Mucosa of stomach (tissue), 1 donor: ENCODE data around the gene SIDT2.
"Not testable (repeated sequence)": the region's sequence is repeated elsewhere in the genome, so short reads cannot be mapped to it uniquely, and the experiment has no call there.

ENCODE experiments used
- H3K27me3 ChIP-seq: one replicate; pipeline ENCODE4 v1.7.0; 2013; ENCODE audit warnings: mild to moderate bottlenecking, low read length; ENCODE audit not compliant: control insufficient read depth, insufficient read depth
- H3K36me3 ChIP-seq: one replicate; pipeline ENCODE4 v1.7.0; 2013; ENCODE audit warnings: low read length; ENCODE audit not compliant: control insufficient read depth, insufficient read depth
- H3K4me1 ChIP-seq: one replicate; pipeline ENCODE4 v1.7.0; 2013; ENCODE audit warnings: mild to moderate bottlenecking, low read length; ENCODE audit not compliant: control insufficient read depth, insufficient read depth
- H3K4me3 ChIP-seq: one replicate; pipeline ENCODE4 v1.7.0; 2013; ENCODE audit warnings: low read length
- H3K9ac ChIP-seq: one replicate; pipeline ENCODE4 v1.7.0; 2013; ENCODE audit warnings: mild to moderate bottlenecking, low read length, moderate library complexity
- H3K9me3 ChIP-seq: one replicate; pipeline ENCODE4 v1.7.0; 2013; ENCODE audit warnings: mild to moderate bottlenecking, low read length, moderate library complexity; ENCODE audit not compliant: control insufficient read depth
- donor health status: Pancreatic carcinoma.

Gene SIDT2

GRCh38 chr11:117178210-117179034 lies at the start of gene SIDT2:
SIDT2 (plus strand) TSS chr11:117178743; CDS start chr11:117179264, 521 bp downstream.
- H3K36me3 ChIP-seq, result no peaks in the 10 kb centered on the region
- no peaks in the 10 kb centered on the region for H3K9me3 ChIP-seq
- H3K9ac ChIP-seq, result peak within 1 kb of the TSS; percentile 90
- no peaks in the 10 kb centered on the region for H3K27me3 ChIP-seq
- H3K4me3 ChIP-seq, result peak within 1 kb of the TSS; percentile 52
- peaks cover 43% of the 10 kb centered on the region for H3K4me1 ChIP-seq

DNA sequence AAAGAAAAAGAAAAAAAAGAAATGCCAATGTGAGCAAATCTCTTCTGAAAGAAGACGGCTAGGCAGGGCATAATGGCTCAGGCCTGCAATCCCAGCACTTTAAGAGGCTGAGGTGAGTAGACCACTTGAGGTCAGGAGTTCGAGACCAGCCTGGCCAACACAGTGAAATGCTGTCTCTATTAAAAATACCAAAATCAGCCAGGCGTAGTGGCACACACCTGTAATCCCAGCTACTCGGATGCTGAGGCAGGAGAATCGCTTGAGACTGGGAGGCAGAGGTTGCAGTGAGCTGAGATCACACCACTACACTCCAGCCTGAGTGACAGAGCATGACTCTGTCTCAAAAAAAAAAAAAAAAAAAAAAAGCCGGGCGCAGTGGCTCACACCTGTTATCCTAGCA lies 48.1 kb upstream of the SIDT2 start:
- H3K36me3 ChIP-seq, H3K9ac ChIP-seq, H3K27me3 ChIP-seq, H3K4me1 ChIP-seq, H3K4me3 ChIP-seq, H3K9me3 ChIP-seq: not testable (repeated sequence)

- Histone ChIP-seq H3K4me1 (no peaks in the 10 kb centered on the region), H3K36me3 (no peaks in the 10 kb centered on the region), H3K9ac (no peak overlapping the region), H3K9me3 (no peaks in the 10 kb centered on the region), H3K4me3 (no peak overlapping the region), H3K27me3 (no peaks in the 10 kb centered on the region)
Observed at GRCh38 chr11:117130879-117131278, 47.7 kb upstream of the SIDT2 start.

DNA sequence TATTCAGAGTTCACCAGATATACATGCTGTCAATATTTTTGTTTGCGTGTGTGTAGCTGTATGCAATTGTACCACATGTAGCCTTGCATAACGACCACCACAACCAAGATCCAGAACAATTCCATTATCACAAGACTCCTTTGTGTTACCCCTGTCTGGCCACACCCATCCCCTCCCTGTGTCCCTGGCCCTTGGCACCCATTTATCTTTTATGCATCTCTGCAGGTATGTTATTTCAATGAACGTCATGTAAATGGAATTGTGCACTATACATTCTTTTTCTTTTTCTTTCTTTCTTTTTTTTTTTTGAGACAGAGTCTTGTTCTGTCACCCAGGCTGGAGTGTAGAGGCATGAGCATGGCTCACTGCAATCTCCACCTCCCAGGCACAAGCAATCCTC lies 44.1 kb upstream of the SIDT2 start:
- H3K4me1 ChIP-seq, result no peaks in the 10 kb centered on the region
- H3K27me3 ChIP-seq, result no peaks in the 10 kb centered on the region
- no peaks in the 10 kb centered on the region for H3K36me3 ChIP-seq
- H3K4me3 ChIP-seq, result no peak overlapping the region
- H3K9me3 ChIP-seq, result no peaks in the 10 kb centered on the region
- H3K9ac ChIP-seq, result no peak overlapping the region

DNA sequence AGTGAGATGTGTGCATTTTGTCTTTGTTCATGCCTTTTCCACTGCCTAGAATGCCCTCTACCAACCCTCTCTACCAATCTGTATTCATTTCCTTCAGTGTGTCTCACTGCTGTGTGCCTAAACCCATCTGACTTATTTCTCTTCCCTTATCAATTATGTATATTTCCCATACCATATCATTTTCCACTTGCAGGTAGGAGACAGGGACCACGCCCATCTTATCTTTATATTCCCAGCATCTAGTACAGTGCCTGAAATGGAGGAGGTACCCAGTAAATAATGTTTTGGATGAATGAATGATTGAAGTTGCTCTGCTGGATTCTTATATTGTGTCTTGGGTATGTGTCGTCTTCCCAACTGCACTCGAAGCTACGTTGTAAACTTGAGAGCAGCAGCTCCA lies 43.6 kb upstream of the SIDT2 start:
- H3K36me3 ChIP-seq, H3K9me3 ChIP-seq, H3K4me3 ChIP-seq: not testable (repeated sequence)

GRCh38 chr11:117137223-117138086 lies 41.1 kb upstream of the SIDT2 start:
- not testable (repeated sequence) for H3K9ac ChIP-seq, H3K4me1 ChIP-seq

More for the DNA sequence above, 43.6 kb upstream of the SIDT2 start:
- H3K27me3 ChIP-seq, H3K4me1 ChIP-seq, H3K9ac ChIP-seq: not testable (repeated sequence)

GRCh38 chr11:117143390-117143789 lies 35.2 kb upstream of the SIDT2 start:
- Histone ChIP-seq H3K9ac (peak overlapping the region; percentile 73), H3K4me1 (peaks cover 16% of the 10 kb centered on the region), H3K36me3 (peaks cover 6% of the 10 kb centered on the region), H3K4me3 (peak overlapping the region; percentile 99), H3K9me3 (no peaks in the 10 kb centered on the region), H3K27me3 (no peaks in the 10 kb centered on the region)

More at GRCh38 chr11:117137223-117138086, 41.1 kb upstream of the SIDT2 start:
- H3K27me3 ChIP-seq, H3K4me3 ChIP-seq, H3K9me3 ChIP-seq, H3K36me3 ChIP-seq: not testable (repeated sequence)

GRCh38 chr11:117143871-117144476 lies 34.6 kb upstream of the SIDT2 start, which contains the start of gene PAFAH1B2:
PAFAH1B2 (plus strand) TSS chr11:117144287; CDS start chr11:117152448, 8,161 bp downstream.
- peaks cover 19% of the 10 kb centered on the region for H3K4me1 ChIP-seq
- H3K9me3 ChIP-seq, result no peaks in the 10 kb centered on the region
- peak within 1 kb of the TSS; percentile 73 for H3K9ac ChIP-seq
- no peaks in the 10 kb centered on the region for H3K27me3 ChIP-seq
- peaks cover 6% of the 10 kb centered on the region for H3K36me3 ChIP-seq
- peak within 1 kb of the TSS; percentile 99 for H3K4me3 ChIP-seq

DNA sequence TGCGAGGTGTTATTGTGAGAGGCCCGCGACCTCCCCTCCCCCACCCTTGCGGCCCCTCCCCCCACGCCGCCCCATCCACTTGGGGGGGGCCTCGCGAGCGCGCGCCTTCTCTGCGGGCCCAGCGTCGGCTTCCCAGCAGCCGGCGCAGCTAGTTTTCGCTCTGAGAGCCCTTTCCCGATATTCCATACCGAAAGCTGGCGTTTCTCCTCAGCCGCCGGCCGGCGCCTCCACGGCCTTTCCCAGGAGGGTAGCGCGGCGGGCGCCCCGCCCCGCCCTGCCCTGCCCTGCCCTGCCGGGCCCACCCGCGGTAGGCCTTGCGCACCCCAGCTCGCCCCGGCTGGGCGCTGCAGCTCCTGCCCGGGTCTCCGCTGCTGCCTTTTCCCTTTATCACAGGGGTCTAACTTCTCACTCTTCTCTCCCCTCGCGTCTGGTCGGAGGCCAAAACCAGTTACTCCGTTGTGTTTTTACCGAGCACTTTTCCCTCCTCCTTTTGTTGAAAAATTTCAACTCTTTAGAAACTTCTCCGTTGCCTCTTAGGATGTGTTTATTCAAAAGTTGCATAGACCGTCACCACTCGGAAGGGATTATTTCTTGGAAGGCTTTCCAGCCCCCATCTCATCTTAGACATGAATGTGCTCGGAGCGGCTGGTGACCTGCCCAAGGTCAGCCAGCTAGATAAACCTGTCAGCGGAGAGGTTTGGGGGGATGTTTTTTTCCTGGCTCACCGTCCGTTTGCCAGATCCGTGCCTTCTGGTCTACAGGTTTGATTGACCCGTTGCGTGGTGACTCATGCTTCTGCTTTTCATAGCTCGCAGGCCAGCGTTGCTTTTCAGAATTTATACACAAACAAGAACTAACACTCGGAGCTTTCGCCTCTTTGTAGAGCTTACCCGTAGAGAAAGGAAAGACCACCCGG lies 33.8 kb upstream of the SIDT2 start:
- H3K9me3 ChIP-seq, result no peaks in the 10 kb centered on the region
- peak overlapping the region; percentile 99 for H3K4me3 ChIP-seq
- H3K4me1 ChIP-seq, result peaks cover 19% of the 10 kb centered on the region
- H3K9ac ChIP-seq, result peak overlapping the region; percentile 73
- H3K27me3 ChIP-seq, result no peaks in the 10 kb centered on the region
- H3K36me3 ChIP-seq, result peaks cover 6% of the 10 kb centered on the region

DNA sequence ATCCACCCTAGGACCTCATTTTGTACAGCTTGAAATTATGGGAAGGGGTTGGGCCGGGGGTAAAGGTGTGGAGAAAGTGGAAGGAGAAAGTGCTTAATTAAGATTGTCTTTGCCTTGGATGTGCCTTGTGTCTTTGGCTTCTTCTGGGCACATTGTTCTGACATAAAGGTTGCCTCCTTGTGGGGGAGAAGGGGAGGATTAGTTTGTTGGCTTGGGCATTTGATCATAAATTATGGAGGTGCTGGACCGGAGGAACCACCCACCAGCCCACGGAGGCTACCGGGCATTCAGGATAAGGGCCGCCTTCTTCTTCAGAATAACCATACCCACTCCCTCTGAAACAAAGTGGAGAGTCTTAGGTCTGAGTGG lies 33.2 kb upstream of the SIDT2 start:
- Histone ChIP-seq H3K9ac (peak overlapping the region; percentile 73), H3K36me3 (peaks cover 6% of the 10 kb centered on the region), H3K27me3 (no peaks in the 10 kb centered on the region), H3K4me3 (peak overlapping the region; percentile 99), H3K9me3 (no peaks in the 10 kb centered on the region), H3K4me1 (peaks cover 19% of the 10 kb centered on the region)

GRCh38 chr11:117146521-117146920 lies 32.0 kb upstream of the SIDT2 start:
- Histone ChIP-seq H3K4me1 (peaks cover 19% of the 10 kb centered on the region), H3K9me3 (no peaks in the 10 kb centered on the region), H3K36me3 (peaks cover 6% of the 10 kb centered on the region), H3K27me3 (no peaks in the 10 kb centered on the region), H3K9ac (no peak overlapping the region), H3K4me3 (no peak overlapping the region)
